Measurements from ENCODE around the gene LRP1. TPM values are rescaled to one million over a fixed set of nuclear protein-coding genes. Genes with fewer than 3 reads are reported as not detected.
A peak's percentile ranks its signal among the peaks of the same experiment; 100 is the strongest.

LRP1 gene
- total RNA-seq, 4 donors from 2014 or later = 128 to 312 (median 207) TPM

DNA sequence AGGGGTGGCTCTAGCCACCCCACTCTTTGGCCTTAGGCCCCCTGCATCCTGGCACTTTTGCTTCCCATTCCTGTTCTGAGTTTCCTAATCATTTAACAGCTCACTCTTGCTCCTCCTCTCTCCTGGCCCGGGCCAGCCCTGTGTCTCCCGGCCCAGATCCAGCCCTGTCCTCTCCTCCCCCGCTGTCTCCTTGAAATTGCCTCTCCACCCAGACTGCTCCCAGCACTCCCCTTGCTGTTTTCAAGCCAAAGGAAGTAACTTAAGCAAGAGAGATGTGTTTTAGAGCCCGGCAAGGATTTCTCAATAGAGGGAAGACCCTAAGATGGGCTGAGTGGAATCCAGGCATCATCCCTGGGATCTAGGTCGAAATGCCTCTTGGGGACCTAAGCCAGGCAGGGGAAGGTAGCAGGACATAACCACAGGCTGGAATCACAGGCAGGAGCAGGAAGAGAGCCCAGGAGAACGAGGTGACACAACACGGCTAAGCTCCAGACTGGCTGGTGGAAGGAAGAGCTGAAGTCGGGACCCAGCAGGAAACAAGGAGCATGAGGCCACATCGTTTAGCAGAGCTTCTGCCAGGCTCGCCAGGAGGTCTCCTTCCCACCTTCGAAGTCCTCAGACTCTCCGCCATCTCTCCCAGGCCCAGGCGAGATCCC is 21.1 kb downstream of the LRP1 start:
- peak in 2 of 3 donors; percentile 62 to 78 for DNase-seq
- peak overlapping the region in 1 of 4 donors; percentile 27 for H3K4me3 ChIP-seq
- no peak for TF ChIP-seq POLR2A (IDR thresholded peaks at IDR 0.05)
- TF ChIP-seq, protein P1, sequence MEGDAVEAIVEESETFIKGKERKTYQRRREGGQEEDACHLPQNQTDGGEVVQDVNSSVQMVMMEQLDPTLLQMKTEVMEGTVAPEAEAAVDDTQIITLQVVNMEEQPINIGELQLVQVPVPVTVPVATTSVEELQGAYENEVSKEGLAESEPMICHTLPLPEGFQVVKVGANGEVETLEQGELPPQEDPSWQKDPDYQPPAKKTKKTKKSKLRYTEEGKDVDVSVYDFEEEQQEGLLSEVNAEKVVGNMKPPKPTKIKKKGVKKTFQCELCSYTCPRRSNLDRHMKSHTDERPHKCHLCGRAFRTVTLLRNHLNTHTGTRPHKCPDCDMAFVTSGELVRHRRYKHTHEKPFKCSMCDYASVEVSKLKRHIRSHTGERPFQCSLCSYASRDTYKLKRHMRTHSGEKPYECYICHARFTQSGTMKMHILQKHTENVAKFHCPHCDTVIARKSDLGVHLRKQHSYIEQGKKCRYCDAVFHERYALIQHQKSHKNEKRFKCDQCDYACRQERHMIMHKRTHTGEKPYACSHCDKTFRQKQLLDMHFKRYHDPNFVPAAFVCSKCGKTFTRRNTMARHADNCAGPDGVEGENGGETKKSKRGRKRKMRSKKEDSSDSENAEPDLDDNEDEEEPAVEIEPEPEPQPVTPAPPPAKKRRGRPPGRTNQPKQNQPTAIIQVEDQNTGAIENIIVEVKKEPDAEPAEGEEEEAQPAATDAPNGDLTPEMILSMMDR (IDR thresholded peaks at IDR 0.05) = no peak
- H3K36me3 ChIP-seq = peaks cover 0 to 34% (median 0%) of the 10 kb centered on the region in 3 donors
- H3K4me1 ChIP-seq = peaks cover 0 to 82% (median 18%) of the 10 kb centered on the region in 4 donors
- H3K27me3 ChIP-seq = no peaks in the 10 kb centered on the region
- no peaks in the 10 kb centered on the region for H3K9me3 ChIP-seq
- peak overlapping the region; percentile 48 to 88 (median 73) for H3K27ac ChIP-seq

DNA sequence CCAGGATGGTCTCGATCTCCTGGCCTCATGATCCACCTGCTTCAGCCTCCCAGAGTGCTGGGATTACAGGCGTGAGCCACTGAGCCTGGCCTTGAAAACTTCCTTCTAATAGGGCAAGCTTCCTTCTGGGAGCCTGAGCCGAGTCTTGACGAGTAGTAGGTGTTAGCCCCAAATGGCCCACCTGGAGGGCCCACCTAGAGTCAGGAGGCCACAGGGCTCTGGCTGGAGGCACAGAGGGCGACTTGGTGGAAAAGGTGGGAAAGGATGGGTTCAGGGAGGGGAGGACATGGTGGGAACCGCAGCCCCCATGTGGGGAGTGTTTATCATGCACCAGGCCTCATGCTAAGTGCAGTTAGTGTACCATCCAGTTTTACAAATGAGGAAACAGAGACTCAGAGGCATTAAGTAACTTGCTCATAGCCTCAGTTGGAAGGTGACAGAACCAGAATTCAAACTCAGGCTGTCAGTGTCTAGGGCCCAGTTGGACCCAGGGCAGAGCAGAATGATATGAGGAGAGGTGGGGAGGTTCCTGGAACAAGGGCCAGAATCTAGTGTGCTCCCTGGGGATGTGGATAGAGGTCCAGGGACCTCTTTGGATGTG is 22.2 kb downstream of the LRP1 start:
- Histone ChIP-seq H3K27ac (peak overlapping the region; percentile 25 to 80 (median 70)), H3K4me1 (peaks cover 0 to 75% (median 18%) of the 10 kb centered on the region in 4 donors), H3K4me3 (no peak overlapping the region), H3K9me3 (no peaks in the 10 kb centered on the region), H3K27me3 (no peaks in the 10 kb centered on the region), H3K36me3 (peaks cover 0 to 32% (median 0%) of the 10 kb centered on the region in 3 donors)
- no peak for TF ChIP-seq POLR2A (IDR thresholded peaks at IDR 0.05)
- TF ChIP-seq, protein P1 (IDR thresholded peaks at IDR 0.05) = no peak
- no peak for DNase-seq

- peaks cover 0 to 60% (median 18%) of the 10 kb centered on the region in 4 donors for H3K4me1 ChIP-seq
Observed at GRCh38 chr12:57151741-57152630, 23.7 kb downstream of the LRP1 start.

GRCh38 chr12:57152639-57153038 is 24.4 kb downstream of the LRP1 start:
- peak overlapping the region; percentile 40 to 75 (median 62) for H3K27ac ChIP-seq
- DNase-seq = peak in 1 of 3 donors; percentile 61
- TF ChIP-seq, protein P1 (IDR thresholded peaks at IDR 0.05) = no peak
- TF ChIP-seq POLR2A (IDR thresholded peaks at IDR 0.05) = no peak
- no peaks in the 10 kb centered on the region for H3K9me3 ChIP-seq
- H3K4me3 ChIP-seq = no peak overlapping the region
- H3K4me1 ChIP-seq = peaks cover 0 to 54% (median 12%) of the 10 kb centered on the region in 4 donors
- peaks cover 0 to 41% (median 0%) of the 10 kb centered on the region in 3 donors for H3K36me3 ChIP-seq
- H3K27me3 ChIP-seq = no peaks in the 10 kb centered on the region

More at GRCh38 chr12:57151741-57152630, 23.7 kb downstream of the LRP1 start:
- H3K4me3 ChIP-seq = no peak overlapping the region
- no peaks in the 10 kb centered on the region for H3K27me3 ChIP-seq
- H3K36me3 ChIP-seq = peaks cover 0 to 34% (median 0%) of the 10 kb centered on the region in 3 donors
- DNase-seq = no peak
- H3K27ac ChIP-seq = peak overlapping the region; percentile 40 to 75 (median 62)
- no peaks in the 10 kb centered on the region for H3K9me3 ChIP-seq
- TF ChIP-seq POLR2A (IDR thresholded peaks at IDR 0.05) = no peak
- TF ChIP-seq, protein P1 (IDR thresholded peaks at IDR 0.05) = no peak

GRCh38 chr12:57153415-57153997 is 25.2 kb downstream of the LRP1 start:
- Histone ChIP-seq H3K9me3 (no peaks in the 10 kb centered on the region), H3K36me3 (peaks cover 0 to 49% (median 0%) of the 10 kb centered on the region in 3 donors), H3K4me1 (peaks cover 0 to 45% (median 7%) of the 10 kb centered on the region in 4 donors), H3K27ac (peak overlapping the region; percentile 40 to 75 (median 62)), H3K27me3 (no peaks in the 10 kb centered on the region), H3K4me3 (no peak overlapping the region)
- DNase-seq = no peak
- TF ChIP-seq, protein P1 (IDR thresholded peaks at IDR 0.05) = no peak
- TF ChIP-seq POLR2A (IDR thresholded peaks at IDR 0.05) = no peak

All from Peyer's patch (tissue), 4 donors.